Thoracic aorta (tissue), 2 donors: Measurements from ENCODE around the gene ACE. TPM values are rescaled to one million over a fixed set of nuclear protein-coding genes. Genes with fewer than 3 reads are reported as not detected.

Experiments used
- ATAC-seq: fragments of 150-250 bp; one replicate; pipeline ENCODE4 v1.8.0; 2017; ENCODE audit warnings: low read depth; ENCODE audit not compliant: insufficient number of reproducible peaks, low FRiP score
- DNase-seq: peaks from one replicate; pipeline ENCODE4 v3.0.0-alpha.2; 2020; ENCODE audit warnings: low spot score
- H3K27ac ChIP-seq, 2 donors: fragments of 200-600 bp; sonication (generic); 1 replicate in 1 of 2; 2 replicates in 1 of 2; pipeline ENCODE4 v1.5.1; 2016; ENCODE audit warnings: mild to moderate bottlenecking in 2 of 2, moderate library complexity in 2 of 2
- H3K27me3 ChIP-seq: fragments of 200-600 bp; sonication (generic); replicated peaks from 2 replicates; pipeline ENCODE4 v1.6.0; 2016; ENCODE audit warnings: mild to moderate bottlenecking; ENCODE audit not compliant: insufficient read depth
- H3K36me3 ChIP-seq: fragments of 200-600 bp; sonication (generic); one replicate; pipeline ENCODE4 v1.5.1; 2016
- H3K4me1 ChIP-seq, 2 donors: fragments of 200-600 bp; sonication (generic); 1 replicate in 1 of 2; 2 replicates in 1 of 2; pipeline versions ENCODE4 v1.5.1 to v1.6.0; 2016; ENCODE audit warnings: low read depth in 2 of 2, mild to moderate bottlenecking in 1 of 2; ENCODE audit not compliant: control insufficient read depth in 1 of 2
- H3K4me3 ChIP-seq: fragments of 200-600 bp; sonication (generic); 2 replicates; pipeline ENCODE4 v1.5.1; 2016; ENCODE audit warnings: mild to moderate bottlenecking
- H3K9me3 ChIP-seq: fragments of 200-600 bp; sonication (generic); 2 replicates; pipeline ENCODE4 v1.5.1; 2016
- CTCF ChIP-seq: fragments of 200-600 bp; sonication (generic); IDR thresholded peaks from one replicate; pipeline ENCODE4 v1.5.1; 2019; ENCODE audit warnings: antibody characterized with exemption
- total RNA-seq, 2 donors: library from RNA; depleted of rRNA; stranded (reverse); fragments of >200 nt; gene quantifications; one replicate each; pipeline versions ENCODE4 v1.1.0 to v1.2.3, GENCODE V29; 2016

ACE gene
- total RNA-seq, 2 donors from 2014 or later = 5.4 to 16.5 TPM

DNA sequence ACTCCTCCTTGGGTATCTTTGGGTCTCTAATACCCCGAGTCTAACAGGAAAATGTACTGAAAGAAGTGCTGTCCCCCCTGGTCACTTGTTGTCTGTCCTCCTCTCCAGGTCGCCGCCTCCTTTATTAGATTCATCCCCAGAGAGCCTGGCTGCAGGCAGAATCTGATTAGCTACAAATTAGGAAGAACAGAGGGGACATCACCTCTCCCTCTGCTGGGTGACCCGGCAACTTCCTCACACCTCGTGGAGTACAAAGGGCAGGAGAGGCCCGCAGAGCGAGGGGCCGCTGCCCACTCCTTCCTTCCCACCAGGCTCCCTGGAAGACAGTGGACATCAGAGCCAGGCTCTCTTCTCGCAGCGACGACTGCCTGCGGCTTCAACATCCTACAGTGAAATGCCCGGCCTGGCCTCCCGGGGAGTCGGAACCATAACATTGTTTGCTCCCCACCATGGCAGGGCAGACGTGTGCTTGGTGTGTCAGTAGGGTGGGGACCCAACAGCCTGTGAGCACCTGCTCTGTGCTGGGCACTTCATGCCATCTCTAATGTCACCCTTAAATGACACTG, 36.0 kb upstream of the ACE start:
- DNase-seq = no peak
- no peak for TF ChIP-seq CTCF
- Histone ChIP-seq H3K4me1 (peaks cover 5 to 10% of the 10 kb centered on the region in 2 donors), H3K36me3 (no peaks in the 10 kb centered on the region), H3K4me3 (no peak overlapping the region), H3K9me3 (no peaks in the 10 kb centered on the region), H3K27me3 (no peaks in the 10 kb centered on the region), H3K27ac (no peak overlapping the region)
- ATAC-seq = no peak

DNA sequence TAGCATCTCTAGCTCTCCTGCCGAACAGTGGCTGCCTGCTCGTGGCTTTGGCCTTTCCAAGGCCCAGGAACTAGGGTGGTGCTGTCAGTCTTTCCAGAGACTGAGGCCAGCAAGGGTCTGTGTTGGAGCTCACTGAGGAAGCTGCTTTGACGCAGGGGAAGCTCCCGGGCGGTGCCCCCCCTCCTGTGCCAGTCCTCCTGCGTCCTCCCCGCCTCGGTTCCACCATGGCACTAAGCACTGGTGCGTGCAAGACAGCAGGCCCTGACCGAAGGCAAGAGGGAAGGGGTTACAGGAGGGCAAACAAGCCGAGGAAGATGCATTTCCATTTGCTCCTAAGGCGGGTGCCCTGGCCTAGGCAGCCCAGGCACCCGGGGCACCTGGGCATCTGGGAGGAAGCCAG, 35.2 kb upstream of the ACE start:
- Histone ChIP-seq H3K9me3 (no peaks in the 10 kb centered on the region), H3K27ac (no peak overlapping the region), H3K27me3 (no peaks in the 10 kb centered on the region), H3K4me1 (peaks cover 4 to 10% of the 10 kb centered on the region in 2 donors), H3K36me3 (no peaks in the 10 kb centered on the region), H3K4me3 (no peak overlapping the region)
- ATAC-seq (no peak), DNase-seq (no peak)
- TF ChIP-seq CTCF = no peak

DNA sequence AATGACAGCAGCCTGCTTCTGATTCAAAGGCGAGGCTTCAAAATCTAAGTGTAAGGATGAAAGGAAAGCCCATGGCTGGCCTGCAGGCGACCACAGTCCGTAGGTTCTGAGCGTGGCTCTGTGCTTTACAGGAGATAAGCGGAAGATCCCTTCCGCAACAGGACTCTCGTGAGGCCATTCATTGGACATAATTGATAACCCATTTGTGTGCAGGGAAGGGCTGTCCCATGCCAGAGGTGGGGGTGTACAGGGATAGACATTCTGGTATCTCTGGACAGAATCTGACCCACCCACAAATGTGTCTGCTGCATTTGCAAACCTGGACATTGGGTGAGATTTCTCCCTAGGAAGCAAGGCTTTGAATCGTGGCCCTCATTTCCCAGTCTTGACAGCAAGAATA, 34.8 kb upstream of the ACE start:
- Histone ChIP-seq H3K4me3 (no peak overlapping the region), H3K27ac (no peak overlapping the region), H3K36me3 (no peaks in the 10 kb centered on the region), H3K27me3 (no peaks in the 10 kb centered on the region), H3K4me1 (peaks cover 8 to 10% of the 10 kb centered on the region in 2 donors), H3K9me3 (no peaks in the 10 kb centered on the region)
- no peak for TF ChIP-seq CTCF
- ATAC-seq = no peak
- DNase-seq = no peak

- Histone ChIP-seq H3K36me3 (no peaks in the 10 kb centered on the region), H3K27me3 (no peaks in the 10 kb centered on the region), H3K27ac (no peak overlapping the region), H3K9me3 (no peaks in the 10 kb centered on the region), H3K4me3 (no peak overlapping the region), H3K4me1 (peaks cover 13% of the 10 kb centered on the region in 2 donors)
- DNase-seq (no peak), ATAC-seq (no peak)
- TF ChIP-seq CTCF = no peak
Observed at GRCh38 chr17:63442549-63443035, 34.3 kb upstream of the ACE start.

DNA sequence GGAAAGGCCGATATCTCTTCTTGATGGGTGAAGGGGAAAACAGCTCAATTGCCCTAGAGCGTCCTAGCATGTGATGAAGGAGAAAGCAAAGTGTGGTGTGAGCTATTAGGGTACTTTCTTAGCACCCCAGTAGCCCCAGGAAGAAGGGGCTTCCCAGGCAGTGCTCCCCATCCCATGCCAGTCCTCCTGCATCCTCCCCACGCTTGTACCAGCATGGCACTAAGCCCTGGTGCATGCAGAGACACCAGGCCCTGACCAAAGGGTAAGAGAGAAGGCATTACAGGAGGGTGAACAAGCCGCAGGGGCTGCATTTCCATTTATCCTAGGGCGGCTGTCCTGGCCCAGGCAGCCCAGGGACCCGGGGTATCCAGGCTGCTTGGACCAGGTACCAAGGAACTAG, 33.8 kb upstream of the ACE start:
- H3K4me1 ChIP-seq = peaks cover 10 to 16% of the 10 kb centered on the region in 2 donors
- H3K27me3 ChIP-seq = no peaks in the 10 kb centered on the region
- H3K27ac ChIP-seq = no peak overlapping the region
- no peak overlapping the region for H3K4me3 ChIP-seq
- ATAC-seq = no peak
- H3K36me3 ChIP-seq = no peaks in the 10 kb centered on the region
- no peak for DNase-seq
- no peak for TF ChIP-seq CTCF
- no peaks in the 10 kb centered on the region for H3K9me3 ChIP-seq
